CD4-positive, alpha-beta T cell treated with Interleukin-4 for 1 hour (primary cell): ENCODE data around the gene TCHP.

Experiments used
- DNase-seq, 2 donors: peaks; one replicate each; pipeline ENCODE4 v3.0.0-alpha.2; 2020 to 2022

Gene TCHP

DNA sequence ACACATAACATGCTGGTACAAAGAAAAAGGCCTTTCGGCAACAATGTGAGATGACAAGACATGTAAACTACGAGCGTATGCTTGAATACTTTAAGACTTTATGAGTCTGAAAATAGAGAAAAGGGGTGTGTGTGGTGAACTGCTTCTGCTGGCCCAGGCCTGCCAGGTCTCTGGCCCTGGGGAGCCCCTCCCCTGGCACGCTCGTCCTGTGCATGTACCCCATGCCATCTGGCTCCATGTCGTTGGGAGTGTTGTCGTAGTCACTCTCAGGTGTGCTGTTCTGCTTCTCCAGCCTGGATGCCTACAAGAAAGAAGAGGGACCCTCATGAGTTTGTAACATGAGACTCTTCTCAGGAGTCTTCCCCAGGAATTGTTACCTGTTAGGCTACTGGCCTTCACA, 38.9 kb downstream of the TCHP start:
- DNase-seq: no peak

GRCh38 chr12:109939504-109939903, 39.4 kb downstream of the TCHP start:
- no peak for DNase-seq

GRCh38 chr12:109940339-109940923, 40.4 kb downstream of the TCHP start:
- DNase-seq: no peak

GRCh38 chr12:109943811-109944210, 43.7 kb downstream of the TCHP start:
- DNase-seq: no peak

DNA sequence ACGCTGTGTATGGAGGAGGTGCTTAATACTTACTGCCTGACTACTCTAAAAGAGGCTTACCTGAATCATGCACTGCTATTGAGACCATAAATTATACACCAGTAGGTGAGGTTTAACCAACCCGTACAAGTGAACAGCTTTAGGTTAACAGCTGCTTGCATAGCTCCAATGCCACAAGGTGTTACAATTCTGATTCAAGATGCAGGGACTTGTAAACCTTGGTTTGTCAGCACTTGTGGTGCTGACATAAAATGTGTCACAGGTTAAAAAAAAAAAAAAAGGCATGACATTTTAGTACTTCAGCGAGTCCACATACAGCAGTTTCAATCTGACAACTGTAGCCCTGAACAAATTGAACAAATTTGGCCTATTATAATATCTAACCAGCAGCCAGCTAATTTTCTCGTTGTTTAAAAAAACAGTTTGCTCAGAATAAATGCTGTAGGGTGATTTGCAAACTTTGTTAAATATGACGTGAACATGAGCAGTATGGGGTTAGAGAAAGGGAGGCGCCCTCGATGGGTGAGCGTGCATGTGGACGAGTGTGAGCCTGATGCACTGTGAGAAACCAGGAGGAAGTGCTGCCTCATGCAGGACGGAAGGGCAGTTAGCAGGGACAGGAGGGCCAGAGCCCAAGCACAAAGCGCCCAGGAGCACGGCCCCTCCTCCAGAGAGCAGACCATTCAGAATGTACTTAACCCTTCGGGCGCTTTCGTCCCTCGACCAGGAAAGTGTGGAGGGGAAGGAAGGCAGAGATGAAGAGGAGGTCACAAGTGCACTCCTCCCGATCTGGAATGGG, 44.7 kb downstream of the TCHP start:
- DNase-seq: peak in 1 of 2 donors; percentile 12

GRCh38 chr12:109946505-109946904, 46.4 kb downstream of the TCHP start:
- DNase-seq: no peak

DNA sequence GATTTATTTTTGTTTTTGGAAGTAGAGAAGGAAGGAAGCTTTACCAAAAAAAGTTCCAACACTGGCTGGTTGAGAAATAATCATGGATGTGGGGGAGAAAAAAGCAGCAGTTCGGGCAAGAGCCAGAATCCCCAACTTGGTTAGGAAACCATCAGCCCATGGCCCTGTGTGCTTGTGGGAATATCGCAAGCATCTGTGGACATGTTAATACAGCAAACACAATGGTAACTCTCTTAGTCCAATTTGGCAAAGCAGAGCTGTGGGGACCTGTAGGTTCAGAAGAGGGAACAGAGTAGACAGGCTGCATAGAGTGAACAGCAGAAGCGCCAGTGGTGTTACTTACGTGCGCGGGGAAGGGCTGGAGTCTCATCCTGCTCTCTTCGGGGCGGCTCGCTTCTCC, 46.8 kb downstream of the TCHP start:
- no peak for DNase-seq

DNA sequence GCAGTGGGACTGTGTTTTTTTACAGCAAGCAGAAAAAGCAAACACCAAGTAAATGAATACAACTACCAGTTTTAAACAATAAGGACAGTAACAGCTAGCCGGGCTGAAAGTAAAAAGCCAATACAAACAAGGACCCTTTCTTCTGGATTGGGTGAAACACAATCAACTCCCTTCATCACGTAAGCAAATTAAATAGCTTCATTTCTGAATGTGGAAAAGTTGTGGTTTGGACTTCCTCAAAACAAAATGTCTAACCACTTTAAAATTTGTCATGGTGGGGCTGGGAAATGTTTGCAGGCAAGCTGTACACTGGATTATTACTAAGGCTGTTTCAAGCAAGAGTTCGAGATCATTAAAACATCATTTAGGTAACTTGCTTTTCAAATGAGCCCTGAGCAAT, 47.4 kb downstream of the TCHP start:
- DNase-seq: peak in 1 of 2 donors; percentile 13

DNA sequence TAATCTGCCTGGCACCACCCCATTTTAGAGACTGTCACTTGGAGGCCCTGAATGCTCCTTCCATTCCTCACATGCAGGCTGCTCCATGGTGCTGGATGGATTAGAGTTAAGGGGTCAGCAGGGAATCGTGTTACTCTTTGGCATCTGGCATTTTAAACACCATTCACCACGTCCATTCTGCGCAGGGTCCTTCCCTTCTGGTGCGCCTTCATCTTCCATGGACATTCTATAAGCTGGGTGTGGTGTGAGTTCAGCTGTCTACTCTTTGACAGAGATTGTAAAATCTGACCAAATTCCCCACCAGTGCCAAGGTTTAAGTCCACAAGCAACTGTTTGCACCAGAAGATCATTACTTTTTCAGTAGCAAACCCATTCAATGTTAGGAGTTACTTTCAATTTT, 48.3 kb downstream of the TCHP start:
- DNase-seq: no peak

GRCh38 chr12:109949089-109949488, 49.0 kb downstream of the TCHP start:
- DNase-seq: no peak

DNA sequence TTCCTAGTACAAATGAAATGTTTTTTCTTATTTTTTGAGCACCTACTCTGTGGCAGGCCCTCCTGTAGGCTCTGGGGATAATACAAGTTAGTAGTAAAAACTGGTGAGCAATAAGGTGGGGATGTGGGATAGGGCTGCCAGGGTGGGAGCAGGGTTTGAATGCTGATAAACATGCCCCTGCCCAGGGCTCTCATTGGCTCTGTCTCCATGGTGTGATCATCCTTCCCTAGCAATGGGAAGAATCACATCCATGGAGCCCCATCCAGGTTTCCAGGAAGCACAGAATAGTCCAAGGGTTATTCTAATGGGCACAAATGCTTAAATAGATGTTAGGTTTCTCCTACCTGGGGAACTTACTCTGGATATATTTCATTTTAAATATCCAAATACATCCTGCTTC, 50.6 kb downstream of the TCHP start:
- DNase-seq: no peak

DNA sequence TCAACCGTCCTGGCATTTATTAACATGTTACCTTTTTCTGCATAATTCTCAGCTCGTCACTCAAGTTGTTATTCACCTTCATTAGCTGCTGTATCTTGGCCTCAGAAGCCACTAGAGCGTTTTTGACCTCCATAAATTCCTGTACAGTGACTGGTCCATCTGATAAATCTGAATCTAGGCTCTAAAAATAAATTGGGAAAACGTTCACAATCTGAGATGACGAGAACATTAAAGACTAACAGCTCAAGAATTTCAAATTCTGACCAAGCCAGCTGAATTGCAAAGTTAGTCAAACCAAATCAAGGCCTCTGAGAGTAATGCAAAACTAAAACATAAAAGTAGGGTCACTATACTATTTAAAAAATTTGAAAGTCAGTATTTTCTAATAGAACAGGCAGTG, 51.1 kb downstream of the TCHP start:
- DNase-seq: no peak

GRCh38 chr12:109951751-109952150, 51.7 kb downstream of the TCHP start:
- no peak for DNase-seq

- DNase-seq: peak; percentile 9 to 17
These were observed 52.2 kb downstream of the TCHP start for GRCh38 chr12:109952160-109952858.

DNA sequence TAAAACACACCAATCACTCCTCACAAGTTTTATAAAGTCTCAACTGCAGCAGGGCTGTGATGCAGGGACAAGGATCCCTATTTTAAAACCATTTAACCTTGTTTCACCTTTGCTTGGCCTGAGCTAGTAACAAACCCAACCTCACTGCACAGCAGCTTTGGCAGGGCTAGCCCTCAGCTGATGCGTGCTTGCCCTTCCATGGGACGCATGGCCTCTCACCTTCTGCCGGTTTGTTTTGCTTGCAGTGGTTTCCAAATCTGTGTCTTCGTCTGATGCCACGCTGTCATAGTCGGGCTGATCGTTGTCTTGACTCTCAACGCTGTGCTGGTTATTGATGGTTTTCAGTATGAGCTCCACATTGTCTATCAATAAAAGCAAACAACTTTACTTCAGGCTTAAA, 52.8 kb downstream of the TCHP start:
- no peak for DNase-seq

GRCh38 chr12:109953656-109954055, 53.6 kb downstream of the TCHP start:
- no peak for DNase-seq

DNA sequence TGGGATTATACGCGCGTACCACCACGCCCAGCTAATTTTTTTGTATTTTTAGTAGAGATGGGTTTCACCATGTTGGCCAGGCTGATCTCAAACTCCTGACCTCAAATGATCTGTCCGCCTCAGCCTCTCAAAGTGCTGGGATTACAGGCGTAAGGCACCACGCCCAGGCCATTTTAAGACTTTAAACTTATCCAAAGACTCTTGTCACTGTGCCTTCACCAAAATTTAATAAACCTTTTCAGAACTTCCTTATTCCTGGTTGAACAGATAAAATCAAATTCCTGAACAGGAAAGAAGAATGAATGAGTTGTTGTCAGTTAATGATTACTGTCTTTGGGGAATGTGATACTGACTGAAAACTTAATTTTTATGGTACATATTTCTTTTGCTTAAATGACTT, 58.3 kb downstream of the TCHP start:
- no peak for DNase-seq

- no peak for DNase-seq
These were observed 59.5 kb downstream of the TCHP start for GRCh38 chr12:109959411-109960093.

DNA sequence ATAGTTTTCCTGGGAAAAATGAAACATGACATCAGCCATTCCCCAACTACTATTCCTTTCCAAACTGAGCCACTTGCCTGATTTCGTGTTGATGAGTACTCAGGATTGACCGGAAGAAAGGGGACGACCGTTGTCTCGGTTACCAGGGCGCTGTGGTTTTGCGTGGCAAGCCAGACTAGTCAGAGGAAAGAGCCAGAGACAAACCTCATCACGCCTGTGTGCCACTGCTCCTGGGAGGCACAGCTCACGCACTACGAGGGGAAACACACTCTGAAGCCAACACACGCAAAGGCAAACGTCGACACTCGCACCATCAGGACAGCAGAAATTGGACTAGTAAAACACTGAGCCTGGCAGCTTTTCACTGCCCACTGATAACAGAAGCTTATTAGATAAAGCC, 61.1 kb downstream of the TCHP start:
- no peak for DNase-seq

GRCh38 chr12:109961612-109962011, 61.5 kb downstream of the TCHP start:
- no peak for DNase-seq

DNA sequence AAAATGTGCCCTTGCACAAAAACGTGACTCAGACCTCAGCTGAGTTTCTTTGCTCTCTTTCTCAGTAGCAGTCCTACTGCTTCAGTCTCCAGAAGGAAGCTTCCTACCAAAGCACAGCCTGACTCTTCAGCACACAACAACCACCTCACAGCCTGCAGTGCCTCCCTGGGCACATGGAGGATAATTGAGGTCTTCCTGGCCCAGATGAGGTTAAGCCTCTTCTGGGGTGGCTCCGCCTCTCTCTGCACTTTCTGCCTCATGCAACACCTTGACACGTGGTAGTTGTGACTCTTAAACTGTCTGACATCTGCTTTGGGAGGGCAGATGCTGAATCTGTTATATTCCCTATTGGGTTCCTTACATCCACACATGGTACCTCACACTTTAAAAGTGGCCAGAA, 62.3 kb downstream of the TCHP start:
- no peak for DNase-seq

GRCh38 chr12:109963330-109963729, 63.3 kb downstream of the TCHP start:
- DNase-seq: no peak

GRCh38 chr12:109963743-109964429, 63.8 kb downstream of the TCHP start:
- no peak for DNase-seq
